Gastroesophageal sphincter (tissue), 4 donors: ENCODE data around the gene GRID1. TPM values are rescaled to one million over a fixed set of nuclear protein-coding genes. Genes with fewer than 3 reads are reported as not detected.

Experiments
- ATAC-seq: fragments of 150-250 bp; one replicate; pipeline ENCODE4 v1.9.1; 2016; ENCODE audit warnings: mild to moderate bottlenecking, moderate library complexity
- H3K27ac ChIP-seq, 4 donors: fragments of 200-600 bp; sonication (generic) in 3 of 4; 1 replicate in 3 of 4; 2 replicates in 1 of 4; pipeline ENCODE4 v1.5.1; 2016 to 2019
- H3K27me3 ChIP-seq: fragments of 200-600 bp; sonication (generic); one replicate; pipeline ENCODE4 v1.5.1; 2019
- H3K36me3 ChIP-seq, 2 donors: fragments of 200-600 bp; sonication (generic); one replicate each; pipeline ENCODE4 v1.5.1; 2019; ENCODE audit warnings: control low read depth in 1 of 2
- H3K4me1 ChIP-seq, 3 donors: fragments of 200-600 bp; sonication (generic); 1 replicate in 2 of 3; 2 replicates in 1 of 3; pipeline ENCODE4 v1.5.1; 2016 to 2019; ENCODE audit warnings: control low read depth in 2 of 3
- H3K4me3 ChIP-seq, 2 donors: fragments of 200-600 bp; sonication (generic); one replicate each; pipeline ENCODE4 v1.5.1; 2019; ENCODE audit warnings: mild to moderate bottlenecking in 1 of 2, moderate library complexity in 1 of 2
- H3K9me3 ChIP-seq, 3 donors: fragments of 200-600 bp; sonication (generic); one replicate each; pipeline ENCODE4 v1.5.1; 2017 to 2019; ENCODE audit warnings: control low read depth in 2 of 3
- CTCF ChIP-seq, 4 experiments: fragments of 200-600 bp in 2 of 4; fragments of 450-650 bp in 2 of 4; sonication (generic) in 1 of 4; IDR thresholded peaks; one replicate each; pipeline ENCODE4 v1.5.1; 2017 to 2019; ENCODE audit warnings: antibody characterized with exemption in 4 of 4, mild to moderate bottlenecking in 2 of 4, moderate library complexity in 2 of 4
- EP300 ChIP-seq: sonication (generic); formaldehyde crosslinking; IDR thresholded peaks from one replicate; pipeline ENCODE4 v1.6.1; 2017; ENCODE audit warnings: antibody characterized with exemption, mild to moderate bottlenecking
- POLR2A ChIP-seq, 2 donors: fragments of 450-650 bp; IDR thresholded peaks; one replicate each; pipeline ENCODE4 v1.6.1; 2017; ENCODE audit warnings: antibody characterized with exemption in 2 of 2, mild to moderate bottlenecking in 2 of 2, moderate library complexity in 1 of 2
- POLR2AphosphoS5 ChIP-seq: sonication (generic); formaldehyde crosslinking; IDR thresholded peaks from one replicate; pipeline ENCODE4 v1.6.1; 2017; ENCODE audit warnings: antibody characterized with exemption
- WGBS, 2 donors: methylation state at CpG; one replicate each; pipeline ENCODE4 v1.1.5; 2018; ENCODE audit warnings: low coverage in 1 of 2; 5-methylcytosine and 5-hydroxymethylcytosine counted together
- total RNA-seq, 4 donors: library from RNA; depleted of rRNA; stranded (reverse); fragments of >200 nt; gene quantifications; one replicate each; pipeline ENCODE4 v1.1.0, GENCODE V29; 2016

Gene GRID1
- total RNA-seq, 4 donors from 2014 or later = 1.2 to 2.7 (median 1.7) TPM

- H3K4me3 ChIP-seq = no peak overlapping the region
Measured at GRCh38 chr10:86207226-86207625, 159.4 kb downstream of the GRID1 start.

GRCh38 chr10:86206240-86206579 lies 160.4 kb downstream of the GRID1 start:
- no peak for ATAC-seq
- WGBS, 2 donors = 87% methylated on average over 3 of the region's 18 CpGs; no CpG with 5 or more reads in 1 of the 2 donors

More at GRCh38 chr10:86207226-86207625, 159.4 kb downstream of the GRID1 start:
- peaks cover 16% of the 10 kb centered on the region for H3K27me3 ChIP-seq
- H3K4me1 ChIP-seq = no peaks in the 10 kb centered on the region
- no peak overlapping the region for H3K27ac ChIP-seq
- no peak for ATAC-seq
- WGBS, 2 donors = 75% methylated on average over 12 of the region's 12 CpGs; no CpG with 5 or more reads in 1 of the 2 donors
- H3K9me3 ChIP-seq = no peaks in the 10 kb centered on the region
- H3K36me3 ChIP-seq = no peaks in the 10 kb centered on the region
- no peak for TF ChIP-seq POLR2A (IDR thresholded peaks at IDR 0.05)
- TF ChIP-seq POLR2AphosphoS5 = no peak

GRCh38 chr10:86205306-86206239 lies 161.0 kb downstream of the GRID1 start:
- TF ChIP-seq CTCF (IDR thresholded peaks at IDR 0.05) (no peak), POLR2AphosphoS5 (no peak), EP300 (no peak), POLR2A (IDR thresholded peaks at IDR 0.05) (no peak)
- Histone ChIP-seq H3K9me3 (peaks cover 0 to under 1% (median 0%) of the 10 kb centered on the region in 3 donors), H3K36me3 (no peaks in the 10 kb centered on the region), H3K27ac (no peak overlapping the region), H3K27me3 (peaks cover 16% of the 10 kb centered on the region), H3K4me3 (no peak overlapping the region), H3K4me1 (no peaks in the 10 kb centered on the region)
- 49 to 64% methylated on average over 3 to 5 of the region's 7 CpGs for WGBS, 2 donors
- no peak for ATAC-seq

More at GRCh38 chr10:86206240-86206579, 160.4 kb downstream of the GRID1 start:
- Histone ChIP-seq H3K4me1 (no peaks in the 10 kb centered on the region), H3K36me3 (no peaks in the 10 kb centered on the region), H3K27ac (no peak overlapping the region), H3K9me3 (no peaks in the 10 kb centered on the region), H3K4me3 (no peak overlapping the region), H3K27me3 (peaks cover 16% of the 10 kb centered on the region)
- TF ChIP-seq EP300 = no peak
- no peak for TF ChIP-seq CTCF (IDR thresholded peaks at IDR 0.05)
- no peak for TF ChIP-seq POLR2AphosphoS5
- TF ChIP-seq POLR2A (IDR thresholded peaks at IDR 0.05) = no peak

- no peaks in the 10 kb centered on the region for H3K4me1 ChIP-seq
- peaks cover 16% of the 10 kb centered on the region for H3K27me3 ChIP-seq
- TF ChIP-seq POLR2A (IDR thresholded peaks at IDR 0.05) (no peak), CTCF (IDR thresholded peaks at IDR 0.05) (no peak), EP300 (no peak), POLR2AphosphoS5 (no peak)
- peaks cover 0 to 6% (median 0%) of the 10 kb centered on the region in 3 donors for H3K9me3 ChIP-seq
- H3K36me3 ChIP-seq = no peaks in the 10 kb centered on the region
- 50% methylated on average over 2 of the region's 9 CpGs; no CpG with 5 or more reads in 1 of the 2 donors for WGBS, 2 donors
- no peak overlapping the region for H3K4me3 ChIP-seq
- ATAC-seq = no peak
- H3K27ac ChIP-seq = no peak overlapping the region
Measured at GRCh38 chr10:86204421-86205305, 161.9 kb downstream of the GRID1 start.
